GM12878 (cell line): Measurements from ENCODE around the gene DOCK1. TPM values are rescaled to one million over a fixed set of nuclear protein-coding genes. Genes with fewer than 3 reads are reported as not detected.

Experiments
- ATAC-seq: fragments of 200-7000 bp; cut with Tn5 transposase; 3 replicates; pipeline ENCODE4 v1.9.1; 2020; ENCODE audit warnings: mild to moderate bottlenecking, moderate library complexity
- BruUV-seq: library from RNA; stranded (reverse); fragments of 400-500 nt; replicated peaks from 2 replicates; lab custom pipeline; 2021; lab: Mats Ljungman, UMichigan
- CTCF ChIA-PET: fragments of 300-600 bp; sonication (Branson Sonifier 250); formaldehyde crosslinking; extraction: SDS; loops from one replicate; lab custom pipeline; 2021; ENCODE audit warnings: inconsistent platforms; lab: Yijun Ruan, JAX
- POLR2A ChIA-PET: fragments of 350-600 bp; formaldehyde crosslinking; extraction: SDS; loops from one replicate; lab custom pipeline; 2021; ENCODE audit warnings: inconsistent platforms; lab: Charles Lee
- RAD21 ChIA-PET: fragments of 300-600 bp; sonication (Branson Sonifier 250); formaldehyde crosslinking; loops from one replicate; lab custom pipeline; 2023; ENCODE audit warnings: antibody characterized with exemption; ENCODE audit not compliant: unreplicated experiment; lab: Charles Lee
- SMC1A ChIA-PET: fragments of 300-600 bp; sonication (Branson Sonifier 250); formaldehyde crosslinking; loops from one replicate; lab custom pipeline; 2023; ENCODE audit not compliant: unreplicated experiment, uncharacterized antibody; lab: Charles Lee
- DNase-seq: peaks from one replicate; pipeline ENCODE4 v3.0.0-alpha.2; 2011; ENCODE audit warnings: low read depth, low spot score
- FAIRE-seq: peaks from 3 replicates; lab custom pipeline; 2011; peaks lifted over from hg19 to GRCh38; lab: Jason Lieb, UNC
- H2AFZ ChIP-seq: 2 replicates; pipeline ENCODE4 v1.6.0; 2011; ENCODE audit warnings: low read depth, low read length, control low read depth; ENCODE audit not compliant: control insufficient read depth
- H3K27ac ChIP-seq: 2 replicates; pipeline ENCODE4 v1.5.1; 2011; ENCODE audit warnings: control low read depth; ENCODE audit not compliant: control insufficient read depth, insufficient read depth
- H3K27me3 ChIP-seq, 2 experiments: replicated peaks in 1 of 2; 2 replicates each; pipeline versions ENCODE4 v1.6.0 to v1.6.1; 2011; ENCODE audit warnings: low read length in 1 of 2; ENCODE audit not compliant: control insufficient read depth in 2 of 2, insufficient read depth in 2 of 2
- H3K36me3 ChIP-seq, 2 experiments: 2 replicates each; pipeline ENCODE4 v1.5.1; 2011; ENCODE audit warnings: low read length in 1 of 2; ENCODE audit not compliant: control insufficient read depth in 2 of 2, insufficient read depth in 2 of 2
- H3K4me1 ChIP-seq: 2 replicates; pipeline ENCODE4 v1.6.1; 2011; ENCODE audit warnings: mild to moderate bottlenecking, low read length, moderate library complexity, mixed read lengths; ENCODE audit not compliant: control insufficient read depth, insufficient read depth
- H3K4me2 ChIP-seq: 2 replicates; pipeline ENCODE4 v1.6.0; 2011; ENCODE audit warnings: control low read depth; ENCODE audit not compliant: control insufficient read depth, insufficient read depth
- H3K4me3 ChIP-seq: fragments of 200-600 bp; sonication (generic); 2 replicates; pipeline ENCODE4 v1.5.1; 2016
- H3K79me2 ChIP-seq: 2 replicates; pipeline ENCODE4 v1.6.0; 2011; ENCODE audit warnings: low read length; ENCODE audit not compliant: control insufficient read depth, insufficient read depth
- H3K9ac ChIP-seq: 2 replicates; pipeline ENCODE4 v1.8.0; 2011; ENCODE audit warnings: low read length, control low read depth, mixed read lengths; ENCODE audit not compliant: control insufficient read depth, insufficient read depth
- H3K9me3 ChIP-seq: replicated peaks from 3 replicates; pipeline ENCODE4 v1.5.1; 2011; ENCODE audit warnings: mild to moderate bottlenecking, low read length; ENCODE audit not compliant: control insufficient read depth, insufficient read depth
- H4K20me1 ChIP-seq: 2 replicates; pipeline ENCODE4 v1.6.0; 2011; ENCODE audit not compliant: control insufficient read depth, insufficient read depth
- ATF7 ChIP-seq: fragments of 450-650 bp; IDR thresholded peaks from 2 replicates; pipeline ENCODE4 v1.6.1; 2016; ENCODE audit warnings: low read depth, mild to moderate bottlenecking
- CHD2 ChIP-seq: IDR thresholded peaks from 2 replicates; pipeline ENCODE4 v1.6.1; 2011; ENCODE audit warnings: low read depth, low read length, improper control_type of control experiment, borderline replicate concordance
- FOS ChIP-seq: IDR thresholded peaks from 3 replicates; pipeline ENCODE4 v1.6.1; 2011; ENCODE audit warnings: borderline replicate concordance; ENCODE audit not compliant: insufficient read length; ENCODE audit errors: extremely low read depth
- FOXM1 ChIP-seq: IDR thresholded peaks from 2 replicates; pipeline ENCODE4 v1.6.1; 2012; ENCODE audit warnings: low read depth, mild to moderate bottlenecking, inconsistent platforms, low read length, moderate library complexity
- GABPA ChIP-seq: IDR thresholded peaks from 2 replicates; pipeline ENCODE4 v1.6.1; 2014; ENCODE audit warnings: antibody characterized with exemption, low read depth, mild to moderate bottlenecking, inconsistent platforms
- GATAD2B ChIP-seq: fragments of 450-650 bp; conservative IDR thresholded peaks from 2 replicates; pipeline ENCODE4 v1.6.1; 2017; ENCODE audit warnings: low read depth, mild to moderate bottlenecking, moderate library complexity
- HDGF ChIP-seq: fragments of 450-650 bp; IDR thresholded peaks from 2 replicates; pipeline ENCODE4 v1.6.1; 2016; ENCODE audit warnings: antibody characterized with exemption
- IRF4 ChIP-seq: IDR thresholded peaks from 2 replicates; pipeline ENCODE4 v1.6.1; 2011; ENCODE audit warnings: low read depth, low read length
- MAX ChIP-seq: IDR thresholded peaks from 2 replicates; pipeline ENCODE4 v1.6.1; 2012; ENCODE audit warnings: low read depth, low read length, improper control_type of control experiment
- POLR2AphosphoS2 ChIP-seq: IDR thresholded peaks from 2 replicates; pipeline ENCODE4 v1.6.1; 2011; ENCODE audit warnings: low read depth, mild to moderate bottlenecking, low read length, improper control_type of control experiment, moderate library complexity
- PRDM15 ChIP-seq: fragments of 450-650 bp; formaldehyde crosslinking; IDR thresholded peaks from 2 replicates; pipeline ENCODE4 v1.4.0; 2020; ENCODE audit warnings: mild to moderate bottlenecking, moderate library complexity
- RCOR1 ChIP-seq: conservative IDR thresholded peaks from 2 replicates; pipeline ENCODE4 v1.6.1; 2012; ENCODE audit warnings: low read depth, low read length, improper control_type of control experiment
- RELA ChIP-seq: fragments of 450-650 bp; IDR thresholded peaks from 2 replicates; pipeline ENCODE4 v1.8.0; 2014; ENCODE audit warnings: borderline replicate concordance; ENCODE audit not compliant: partially characterized antibody
- SP1 ChIP-seq: IDR thresholded peaks from one replicate; pipeline ENCODE4 v1.6.1; 2011; ENCODE audit warnings: low read depth, low read length
- STAT1 ChIP-seq: fragments of 450-650 bp; conservative IDR thresholded peaks from 2 replicates; pipeline ENCODE4 v1.6.1; 2014; ENCODE audit warnings: antibody characterized with exemption, mild to moderate bottlenecking
- TARDBP ChIP-seq: IDR thresholded peaks from 2 replicates; pipeline ENCODE4 v1.6.1; 2016; ENCODE audit warnings: borderline replicate concordance
- USF2 ChIP-seq: IDR thresholded peaks from 2 replicates; pipeline ENCODE4 v1.6.1; 2011; ENCODE audit warnings: low read depth, low read length, improper control_type of control experiment, borderline replicate concordance
- ZBED1 ChIP-seq: IDR thresholded peaks from 2 replicates; pipeline ENCODE4 v1.6.1; 2016; ENCODE audit warnings: borderline replicate concordance
- WGBS: methylation state at CpG from one replicate; pipeline ENCODE4 v1.1.6; 2016; ENCODE audit warnings: low lambda C conversion rate; ENCODE audit not compliant: insufficient replicate concordance, insufficient coverage; ENCODE audit errors: missing lambda C conversion rate; 5-methylcytosine and 5-hydroxymethylcytosine counted together
- in situ Hi-C: fragments of 300-500 bp; cut with MboI; formaldehyde crosslinking; loops from 9 replicates; pipeline ENCODE4 v1.14.3; 2018; ENCODE audit warnings: mixed read lengths
- intact Hi-C: fragments of 100-400 bp; cut with micrococcal nuclease; formaldehyde crosslinking; loops from one replicate; pipeline ENCODE4 v1.14.2; 2022; ENCODE audit not compliant: unreplicated experiment
- polyA plus RNA-seq, 11 experiments: library from polyadenylated mRNA; depleted of rRNA in 4 of 11; unstranded in 6 of 11; stranded (reverse) in 5 of 11; fragments of >200 nt; fragmentation: Nextera tagmentation in 4 of 11; fragmentation: Illumina TruSeq in 1 of 11; extraction: Ambion mirVana in 4 of 11; extraction: Trizol in 1 of 11; gene quantifications; 1 replicate in 1 of 11; 2 replicates in 10 of 11; pipeline versions ENCODE4 v1.2.1 to v1.2.3, GENCODE V29; 2011 to 2016; ENCODE audit warnings: inconsistent platforms in 2 of 11, missing spikeins in 2 of 11, low read depth in 1 of 11
- total RNA-seq, 4 experiments: library from RNA; depleted of rRNA in 3 of 4; stranded (reverse); fragments of >200 nt in 3 of 4; fragmentation: Illumina TruSeq in 1 of 4; extraction: Trizol in 1 of 4; gene quantifications; 2 replicates each; pipeline versions ENCODE4 v1.2.1 to v1.2.3, GENCODE V29; 2013 to 2021
- TF ChIP-seq, protein P1 (sequence below), 3 experiments: IDR thresholded peaks in 2 of 3; conservative IDR thresholded peaks in 1 of 3; 2 replicates each; pipeline ENCODE4 v1.5.1; 2011; ENCODE audit warnings: low read depth in 3 of 3, low read length in 3 of 3, mild to moderate bottlenecking in 3 of 3, control low read depth in 2 of 3, moderate library complexity in 2 of 3, inconsistent platforms in 1 of 3, mixed read lengths in 1 of 3; ENCODE audit not compliant: control insufficient read depth in 2 of 3, insufficient read depth in 1 of 3; ENCODE audit errors: extremely low read depth in 1 of 3

The DOCK1 gene
- total and polyA plus RNA-seq, 10 of the 15 experiments (the other 5 are each of a cell fraction or from before 2014, with no cell fraction given) = 0.05 to 0.18 TPM; not detected in 8

DNA sequence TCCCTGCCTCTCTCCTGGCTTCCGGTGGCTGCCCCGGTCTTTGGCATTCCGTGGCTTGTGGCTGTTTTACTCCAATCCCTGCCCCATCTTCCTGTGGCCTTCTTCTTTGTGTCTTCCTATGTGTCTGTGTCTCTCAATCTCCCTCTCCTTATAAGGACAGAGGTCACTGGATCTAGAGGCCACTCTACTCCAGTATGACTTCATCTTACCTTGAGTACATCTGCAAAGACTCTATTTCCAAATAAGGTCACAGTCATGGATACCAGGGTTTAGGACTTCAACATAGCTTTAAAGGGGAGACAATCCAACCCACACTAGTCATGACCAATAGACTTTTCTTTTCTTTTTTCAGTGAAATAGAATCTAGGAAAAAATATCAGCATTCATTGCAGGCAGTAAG, 444.5 kb downstream of the DOCK1 start (continued):
- no peak for TF ChIP-seq FOXM1
- TF ChIP-seq CHD2 = no peak
- no peak for TF ChIP-seq PRDM15 (CRISPR knock-in tag)
- no peak for TF ChIP-seq GABPA
- TF ChIP-seq RELA = no peak
- no peak for TF ChIP-seq HDGF
- TF ChIP-seq RCOR1 = no peak
- TF ChIP-seq ZBED1 = no peak

- FAIRE-seq (no peak), ATAC-seq (no peak), DNase-seq (no peak)
- H3K27ac ChIP-seq = no peak overlapping the region
- no TSS peak for BruUV-seq
- no peaks in the 10 kb centered on the region for H3K27me3 ChIP-seq
- no peak overlapping the region for H3K4me2 ChIP-seq
- intact Hi-C loops = no loop called here
- no peak overlapping the region for H2AFZ ChIP-seq
- no peaks in the 10 kb centered on the region for H3K4me1 ChIP-seq
- H4K20me1 ChIP-seq = no peaks in the 10 kb centered on the region
- ChIA-PET POLR2A (no interaction called here), CTCF (no interaction called here), SMC1A (no interaction called here), RAD21 (no interaction called here)
- no peaks in the 10 kb centered on the region for H3K36me3 ChIP-seq
- no peak overlapping the region for H3K9ac ChIP-seq
- H3K4me3 ChIP-seq = no peak overlapping the region
- in situ Hi-C loops = no loop called here
- 16% methylated on average over 4 of the region's 4 CpGs for WGBS
- H3K79me2 ChIP-seq = no peaks in the 10 kb centered on the region
- no peaks in the 10 kb centered on the region for H3K9me3 ChIP-seq
- TF ChIP-seq MAX = no peak
- no peak for TF ChIP-seq GATAD2B
- TF ChIP-seq POLR2AphosphoS2 = no peak
- TF ChIP-seq STAT1 = no peak
- no peak for TF ChIP-seq USF2
- no peak for TF ChIP-seq TARDBP
- no peak for TF ChIP-seq ATF7
- TF ChIP-seq IRF4 = no peak
- no peak for TF ChIP-seq SP1
- TF ChIP-seq, protein P1, sequence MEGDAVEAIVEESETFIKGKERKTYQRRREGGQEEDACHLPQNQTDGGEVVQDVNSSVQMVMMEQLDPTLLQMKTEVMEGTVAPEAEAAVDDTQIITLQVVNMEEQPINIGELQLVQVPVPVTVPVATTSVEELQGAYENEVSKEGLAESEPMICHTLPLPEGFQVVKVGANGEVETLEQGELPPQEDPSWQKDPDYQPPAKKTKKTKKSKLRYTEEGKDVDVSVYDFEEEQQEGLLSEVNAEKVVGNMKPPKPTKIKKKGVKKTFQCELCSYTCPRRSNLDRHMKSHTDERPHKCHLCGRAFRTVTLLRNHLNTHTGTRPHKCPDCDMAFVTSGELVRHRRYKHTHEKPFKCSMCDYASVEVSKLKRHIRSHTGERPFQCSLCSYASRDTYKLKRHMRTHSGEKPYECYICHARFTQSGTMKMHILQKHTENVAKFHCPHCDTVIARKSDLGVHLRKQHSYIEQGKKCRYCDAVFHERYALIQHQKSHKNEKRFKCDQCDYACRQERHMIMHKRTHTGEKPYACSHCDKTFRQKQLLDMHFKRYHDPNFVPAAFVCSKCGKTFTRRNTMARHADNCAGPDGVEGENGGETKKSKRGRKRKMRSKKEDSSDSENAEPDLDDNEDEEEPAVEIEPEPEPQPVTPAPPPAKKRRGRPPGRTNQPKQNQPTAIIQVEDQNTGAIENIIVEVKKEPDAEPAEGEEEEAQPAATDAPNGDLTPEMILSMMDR (IDR thresholded peaks at IDR 0.05 in 2 of 3, conservative IDR thresholded peaks at IDR 0.05 in 1 of 3; ENCODE audit: control insufficient read depth in 2 of 3, extremely low read depth in 1 of 3, insufficient read depth in 1 of 3, low read depth in 3 of 3, low read length in 3 of 3) = no peak
- TF ChIP-seq FOS = no peak
Measured at GRCh38 chr10:127351542-127351941, 446.3 kb downstream of the DOCK1 start.
